G401 (cell line): ENCODE measurements around the gene GTPBP4. TPM values are rescaled to one million over a fixed set of nuclear protein-coding genes. Genes with fewer than 3 reads are reported as not detected.
"Not testable (repeated sequence)": the region's sequence is repeated elsewhere in the genome, so short reads cannot be mapped to it uniquely, and the experiment has no call there.

ENCODE experiments used
- DNase-seq: peaks from one replicate; pipeline ENCODE4 v3.0.0-alpha.2; 2015; ENCODE audit warnings: low spot score
- in situ Hi-C: cut with HindIII; loops from 2 replicates; pipeline ENCODE4 v1.10.0; 2016; ENCODE audit warnings: low sequenced_read_pairs, mixed read lengths
- total RNA-seq: library from RNA; depleted of rRNA; stranded (reverse); fragments of >200 nt; shearing (Covaris generic); gene quantifications from 2 replicates; pipeline ENCODE4 v1.2.3, GENCODE V29; 2014

Gene GTPBP4
- total RNA-seq, 1 experiment from 2014 or later, result 79.6 TPM

- in situ Hi-C loops, result no loop called here
- DNase-seq, result no peak
Observed at GRCh38 chr10:1045415-1045814, 57.2 kb downstream of the GTPBP4 start.

- DNase-seq, result peak; percentile 36
- in situ Hi-C loops, result no loop called here
Observed at GRCh38 chr10:1047937-1048336, 59.7 kb downstream of the GTPBP4 start.

GRCh38 chr10:1048349-1048731 is 60.1 kb downstream of the GTPBP4 start:
- in situ Hi-C loops, result no loop called here
- DNase-seq, result no peak

GRCh38 chr10:1048732-1049424 is 60.6 kb downstream of the GTPBP4 start, which contains the start of gene IDI1:
Gene IDI1 (minus strand): TSS chr10:1049119. CDS start chr10:1049003, 116 bp downstream.
- DNase-seq, result peak; percentile 99
- in situ Hi-C loops, result no loop called here

- DNase-seq, result no peak
Observed at GRCh38 chr10:1049425-1049958, 61.3 kb downstream of the GTPBP4 start.

GRCh38 chr10:1050145-1050544 is 61.9 kb downstream of the GTPBP4 start:
- in situ Hi-C loops, result no loop called here
- no peak for DNase-seq

More at GRCh38 chr10:1049425-1049958, 61.3 kb downstream of the GTPBP4 start:
- in situ Hi-C loops, result no loop called here

- no peak for DNase-seq
- in situ Hi-C loops, result no loop called here
Observed at GRCh38 chr10:1050554-1050953, 62.3 kb downstream of the GTPBP4 start.

- DNase-seq, result no peak
- in situ Hi-C loops, result no loop called here
Observed at GRCh38 chr10:1054684-1055083, 66.5 kb downstream of the GTPBP4 start.

- peak; percentile 86 for DNase-seq
- in situ Hi-C loops, result no loop called here
Observed at GRCh38 chr10:1056326-1057105, 68.3 kb downstream of the GTPBP4 start, which contains the start of gene WDR37. Gene WDR37 (plus strand): TSS chr10:1056385. CDS start chr10:1072156, 15,771 bp downstream.

GRCh38 chr10:1057106-1057657 is 68.9 kb downstream of the GTPBP4 start:
- DNase-seq, result no peak

GRCh38 chr10:1058017-1058416 is 69.8 kb downstream of the GTPBP4 start:
- DNase-seq, result no peak
- in situ Hi-C loops, result no loop called here

More at GRCh38 chr10:1057106-1057657, 68.9 kb downstream of the GTPBP4 start:
- in situ Hi-C loops, result no loop called here

- no peak for DNase-seq
- in situ Hi-C loops, result no loop called here
Observed at GRCh38 chr10:1059902-1060301, 71.7 kb downstream of the GTPBP4 start.

- DNase-seq, result no peak
- in situ Hi-C loops, result no loop called here
Observed at GRCh38 chr10:1061930-1062774, 73.9 kb downstream of the GTPBP4 start.

GRCh38 chr10:1063232-1063865 is 75.1 kb downstream of the GTPBP4 start:
- in situ Hi-C loops, result no loop called here
- DNase-seq, result no peak

- in situ Hi-C loops, result no loop called here
- no peak for DNase-seq
Observed at GRCh38 chr10:1064964-1065247, 76.7 kb downstream of the GTPBP4 start.

GRCh38 chr10:1066734-1067133 is 78.5 kb downstream of the GTPBP4 start:
- DNase-seq, in situ Hi-C loops: not testable (repeated sequence)

GRCh38 chr10:1068380-1069361 is 80.4 kb downstream of the GTPBP4 start:
- in situ Hi-C loops, result no loop called here
- DNase-seq, result no peak
